Choroid plexus epithelial cell (primary cell): ENCODE data around the gene KRT80.

Source experiments
- DNase-seq: peaks from one replicate; pipeline ENCODE4 v3.0.0-alpha.2; 2010; ENCODE audit warnings: low read depth
- H3K4me3 ChIP-seq: 2 replicates; pipeline ENCODE4 v1.5.1; 2011; ENCODE audit warnings: low read depth, mild to moderate bottlenecking, control low read depth, low read length, moderate library complexity
- CTCF ChIP-seq: conservative IDR thresholded peaks from 2 replicates; pipeline ENCODE4 v1.5.1; 2011; ENCODE audit warnings: low read depth, mild to moderate bottlenecking, control low read depth, inconsistent platforms, low read length, moderate library complexity

The KRT80 gene

GRCh38 chr12:52193991-52194390 lies 2.2 kb upstream of the KRT80 start:
- H3K4me3 ChIP-seq, result no peak overlapping the region
- peak; percentile 81 for DNase-seq
- TF ChIP-seq CTCF, result no peak

DNA sequence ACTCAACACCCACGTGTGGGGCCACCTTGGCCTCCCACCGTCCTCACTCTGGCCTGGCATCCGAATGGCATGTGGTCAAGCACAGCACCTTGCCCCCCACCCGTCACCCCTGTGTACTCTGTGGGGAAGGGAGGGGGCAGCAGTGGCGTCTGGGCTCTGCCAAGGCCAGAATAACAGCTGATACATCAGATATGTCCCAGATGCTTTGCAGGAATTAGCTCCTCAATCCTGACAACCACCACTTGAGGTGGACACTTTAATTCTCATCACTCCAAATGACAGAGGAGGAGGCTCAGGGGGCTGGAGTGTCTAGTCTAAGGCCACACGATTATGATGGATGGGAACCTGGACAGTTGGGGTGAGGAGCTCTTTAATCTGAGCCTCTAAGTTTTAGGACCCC lies 1.7 kb upstream of the KRT80 start:
- no peak for DNase-seq
- no peak for TF ChIP-seq CTCF
- no peak overlapping the region for H3K4me3 ChIP-seq

DNA sequence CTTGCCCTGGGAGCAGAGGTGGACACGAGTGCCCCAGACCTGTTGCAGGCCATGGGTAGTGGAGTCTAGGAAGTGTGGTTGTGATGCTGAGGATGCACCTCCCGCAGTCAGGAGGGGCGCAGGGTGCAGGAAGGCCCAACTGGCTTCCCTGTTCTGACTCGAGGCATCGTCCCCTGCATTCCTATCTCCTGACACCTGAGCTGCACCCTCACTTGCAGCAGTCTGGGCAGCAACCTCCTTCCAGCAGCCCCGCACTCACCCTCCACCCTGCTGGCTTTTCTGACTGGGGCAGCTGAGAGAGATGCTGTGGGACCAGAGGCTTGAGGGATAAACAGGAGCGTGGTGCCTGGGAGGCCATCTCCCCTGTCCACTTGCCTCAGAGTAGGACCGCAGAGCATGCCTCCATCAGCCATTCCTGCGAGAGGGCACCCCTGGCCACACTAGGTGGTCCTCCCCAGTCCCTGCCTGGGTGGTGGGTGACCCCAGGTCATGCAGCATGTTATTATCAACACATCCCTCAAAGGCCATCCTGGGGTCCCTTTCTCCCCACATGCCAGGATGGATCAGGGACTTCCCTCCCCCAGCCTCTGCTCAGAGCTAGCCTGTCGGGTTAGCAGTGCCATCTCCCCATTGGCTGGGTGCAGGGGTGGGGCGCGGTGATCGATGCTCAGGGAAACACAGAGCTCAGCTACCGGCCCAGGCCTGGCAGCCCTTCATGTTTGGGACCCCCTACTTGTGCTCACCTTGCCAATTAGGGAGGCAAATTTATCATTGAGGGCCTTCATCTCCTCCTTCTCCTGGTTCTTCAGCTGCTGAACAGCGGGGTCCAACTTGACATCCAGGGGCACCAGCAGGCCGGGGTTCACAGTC lies 719 bp downstream of the KRT80 start:
- no peak for DNase-seq
- no peak for TF ChIP-seq CTCF
- no peak overlapping the region for H3K4me3 ChIP-seq

- peak; percentile 56 for DNase-seq
- TF ChIP-seq CTCF, result peak; percentile 6
- no peak overlapping the region for H3K4me3 ChIP-seq
These were observed 2.2 kb downstream of the KRT80 start for GRCh38 chr12:52189376-52190174.

- H3K4me3 ChIP-seq, result no peak overlapping the region
- no peak for DNase-seq
These were observed 3.2 kb downstream of the KRT80 start for GRCh38 chr12:52188658-52189057.

DNA sequence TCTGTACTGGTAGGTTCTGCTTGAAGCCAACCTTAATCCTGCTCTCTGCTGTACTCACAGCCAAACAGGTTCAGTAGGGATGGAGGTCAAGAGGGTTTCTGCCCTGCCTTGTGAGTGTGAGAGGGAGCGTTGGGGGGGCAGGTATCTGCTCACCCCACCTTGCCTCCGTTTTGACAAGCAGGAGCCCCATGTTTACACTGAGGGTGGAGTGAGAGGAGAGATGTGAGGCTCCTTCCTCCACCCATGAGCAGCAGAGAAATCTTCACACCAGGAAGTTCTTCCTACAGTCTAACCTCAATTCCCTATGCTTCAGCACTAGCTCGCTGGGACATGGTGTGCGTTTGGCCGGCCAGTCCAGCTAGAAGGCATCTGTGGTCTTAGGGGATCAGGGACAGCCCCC lies 4.2 kb downstream of the KRT80 start:
- no peak for DNase-seq
- H3K4me3 ChIP-seq, result no peak overlapping the region
- no peak for TF ChIP-seq CTCF

More at GRCh38 chr12:52188658-52189057, 3.2 kb downstream of the KRT80 start:
- no peak for TF ChIP-seq CTCF
